ENCODE data around the gene ZSCAN26. TPM values are rescaled to one million over a fixed set of nuclear protein-coding genes. Genes with fewer than 3 reads are reported as not detected.
"Not testable (repeated sequence)": the region's sequence is repeated elsewhere in the genome, so short reads cannot be mapped to it uniquely, and the experiment has no call there.

The ZSCAN26 gene
- total RNA-seq, 4 donors from 2014 or later = 8.3 to 20.7 (median 11.0) TPM

GRCh38 chr6:28315628-28316027 lies 48.7 kb downstream of the ZSCAN26 start:
- 68 to 78% methylated on average over 3 of the region's 3 CpGs for WGBS, 2 donors
- no peak overlapping the region for H3K4me3 ChIP-seq (ENCODE audit: low read depth, poor library complexity, severe bottlenecking)
- intact Hi-C loops (cut with DNase I; ENCODE audit: low total_unique reads) = no loop called here
- DNase-seq (ENCODE audit: low spot score in 2 of 2) = no peak
- TF ChIP-seq, protein P1, sequence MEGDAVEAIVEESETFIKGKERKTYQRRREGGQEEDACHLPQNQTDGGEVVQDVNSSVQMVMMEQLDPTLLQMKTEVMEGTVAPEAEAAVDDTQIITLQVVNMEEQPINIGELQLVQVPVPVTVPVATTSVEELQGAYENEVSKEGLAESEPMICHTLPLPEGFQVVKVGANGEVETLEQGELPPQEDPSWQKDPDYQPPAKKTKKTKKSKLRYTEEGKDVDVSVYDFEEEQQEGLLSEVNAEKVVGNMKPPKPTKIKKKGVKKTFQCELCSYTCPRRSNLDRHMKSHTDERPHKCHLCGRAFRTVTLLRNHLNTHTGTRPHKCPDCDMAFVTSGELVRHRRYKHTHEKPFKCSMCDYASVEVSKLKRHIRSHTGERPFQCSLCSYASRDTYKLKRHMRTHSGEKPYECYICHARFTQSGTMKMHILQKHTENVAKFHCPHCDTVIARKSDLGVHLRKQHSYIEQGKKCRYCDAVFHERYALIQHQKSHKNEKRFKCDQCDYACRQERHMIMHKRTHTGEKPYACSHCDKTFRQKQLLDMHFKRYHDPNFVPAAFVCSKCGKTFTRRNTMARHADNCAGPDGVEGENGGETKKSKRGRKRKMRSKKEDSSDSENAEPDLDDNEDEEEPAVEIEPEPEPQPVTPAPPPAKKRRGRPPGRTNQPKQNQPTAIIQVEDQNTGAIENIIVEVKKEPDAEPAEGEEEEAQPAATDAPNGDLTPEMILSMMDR (IDR thresholded peaks at IDR 0.05) = no peak
- no peak for TF ChIP-seq POLR2A (IDR thresholded peaks at IDR 0.05)

- DNase-seq (ENCODE audit: low spot score in 2 of 2); intact Hi-C loops (cut with DNase I; ENCODE audit: low total_unique reads): not testable (repeated sequence)
- 91 to 93% methylated on average over 8 of the region's 8 CpGs for WGBS, 2 donors
Measured at GRCh38 chr6:28317866-28318265, 50.9 kb downstream of the ZSCAN26 start.

GRCh38 chr6:28322661-28323060 lies 55.7 kb downstream of the ZSCAN26 start:
- 76 to 83% methylated on average over 3 of the region's 3 CpGs for WGBS, 2 donors
- DNase-seq (ENCODE audit: low spot score in 2 of 2) = no peak
- H3K4me3 ChIP-seq (ENCODE audit: low read depth, poor library complexity, severe bottlenecking) = no peak overlapping the region
- TF ChIP-seq POLR2A (IDR thresholded peaks at IDR 0.05) = no peak
- TF ChIP-seq, protein P1 (IDR thresholded peaks at IDR 0.05) = no peak
- intact Hi-C loops (cut with DNase I; ENCODE audit: low total_unique reads) = no loop called here

More at GRCh38 chr6:28317866-28318265, 50.9 kb downstream of the ZSCAN26 start:
- H3K4me3 ChIP-seq (ENCODE audit: low read depth, poor library complexity, severe bottlenecking) = not testable (repeated sequence)

DNA sequence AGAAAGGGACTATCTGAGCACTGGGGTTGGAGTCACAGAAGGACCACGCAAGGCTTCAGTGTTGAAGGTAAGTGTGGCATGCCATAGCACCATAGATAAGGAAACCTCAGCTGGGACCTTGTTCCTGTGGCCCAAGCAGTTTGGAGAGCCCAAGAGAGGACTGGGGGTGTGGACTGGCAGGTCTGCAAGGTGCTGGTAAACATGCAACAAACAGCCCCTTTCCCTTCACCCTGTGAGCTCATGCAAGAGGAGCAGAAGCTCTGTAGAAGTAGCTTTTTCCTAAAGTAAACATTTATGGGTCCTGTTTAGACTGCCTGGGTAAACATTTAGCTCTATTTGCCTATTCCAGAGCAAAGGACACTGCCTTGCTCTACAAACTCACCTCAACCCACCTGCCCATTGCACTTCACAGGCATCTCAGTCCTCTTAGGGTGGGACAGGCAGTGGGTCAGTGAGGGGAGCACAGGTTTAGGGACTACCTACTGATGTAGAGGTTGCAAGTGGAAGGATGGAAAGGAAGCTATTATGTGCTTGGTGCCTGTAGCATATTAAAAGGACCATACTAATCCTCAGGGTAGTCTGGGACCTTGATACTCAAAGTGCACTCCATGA lies 57.0 kb downstream of the ZSCAN26 start:
- WGBS, 2 donors = 100% methylated on average over 1 of the region's 1 CpG
- no peak for DNase-seq (ENCODE audit: low spot score in 2 of 2)
- intact Hi-C loops (cut with DNase I; ENCODE audit: low total_unique reads) = no loop called here
- no peak overlapping the region for H3K4me3 ChIP-seq (ENCODE audit: low read depth, poor library complexity, severe bottlenecking)
- TF ChIP-seq, protein P1 (IDR thresholded peaks at IDR 0.05) = no peak
- no peak for TF ChIP-seq POLR2A (IDR thresholded peaks at IDR 0.05)

DNA sequence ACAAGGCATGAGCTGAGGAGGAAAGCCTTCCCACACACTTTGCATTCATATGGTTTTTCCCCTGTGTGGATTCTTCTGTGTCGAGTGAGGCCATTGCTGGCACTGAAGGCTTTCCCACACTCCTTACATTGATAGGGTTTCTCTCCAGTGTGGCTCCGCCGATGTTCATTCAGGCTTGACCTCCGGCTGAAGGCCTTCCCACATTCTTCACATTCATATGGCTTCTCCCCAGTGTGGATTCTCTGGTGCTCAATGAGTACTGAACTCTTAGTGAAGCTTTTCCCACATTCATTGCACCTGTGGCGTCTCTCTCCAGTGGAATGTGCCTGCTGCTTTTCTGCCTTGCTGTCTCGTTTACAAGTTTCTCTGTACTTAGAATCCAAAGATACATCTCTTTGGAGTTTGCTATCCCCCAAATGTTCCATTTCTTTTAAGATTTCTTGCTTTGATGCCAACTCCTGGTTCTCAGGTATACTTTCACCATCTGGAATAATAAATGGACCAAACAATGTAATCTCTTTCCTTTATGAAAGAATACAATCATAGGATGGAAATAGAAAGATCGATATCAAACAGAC lies 59.5 kb downstream of the ZSCAN26 start:
- TF ChIP-seq, protein P1 (IDR thresholded peaks at IDR 0.05) = no peak
- TF ChIP-seq POLR2A (IDR thresholded peaks at IDR 0.05) = no peak
- intact Hi-C loops (cut with DNase I; ENCODE audit: low total_unique reads) = no loop called here
- no peak overlapping the region for H3K4me3 ChIP-seq (ENCODE audit: low read depth, poor library complexity, severe bottlenecking)
- DNase-seq (ENCODE audit: low spot score in 2 of 2) = no peak
- 95 to 97% methylated on average over 7 of the region's 7 CpGs for WGBS, 2 donors

Other genes with a start within 250 kb of the ZSCAN26 start
- 1 to 10 TPM in 3 of 4 donors, under 1 TPM in 1; 0.72 to 3.1 (median 1.9) TPM for gene ZNF165, start 186.6 kb upstream of the ZSCAN26 start, total RNA-seq
- 1 to 10 TPM; 3.9 to 6.1 (median 5.3) TPM for gene ZSCAN16, start 142.5 kb upstream of the ZSCAN26 start, total RNA-seq
- gene ZKSCAN8, start 125.3 kb upstream of the ZSCAN26 start, total RNA-seq = 10 to 100 TPM; 10.5 to 16.5 (median 11.3) TPM
- gene ZSCAN9, start 41.9 kb upstream of the ZSCAN26 start, total RNA-seq = 1 to 10 TPM; 2.3 to 9.4 (median 4.3) TPM
- 1 to 10 TPM; 4.4 to 6.4 (median 5.9) TPM for gene ZKSCAN4, start 14.9 kb upstream of the ZSCAN26 start, total RNA-seq
- 1 to 10 TPM in 1 of 4 donors, under 1 TPM in 2, not detected in 1; 0.42 to 1.1 (median 0.75) TPM for gene NKAPL, start 7.8 kb upstream of the ZSCAN26 start, total RNA-seq
- gene PGBD1, start 14.4 kb downstream of the ZSCAN26 start, total RNA-seq = 1 to 10 TPM in 2 of 4 donors, under 1 TPM in 2; 0.15 to 1.6 (median 1.1) TPM
- 10 to 100 TPM in 2 of 4 donors, 1 to 10 TPM in 2; 3.6 to 19.4 (median 7.0) TPM for gene ZSCAN31, start 69.0 kb downstream of the ZSCAN26 start, total RNA-seq
- gene ZKSCAN3, start 82.8 kb downstream of the ZSCAN26 start, total RNA-seq = 1 to 10 TPM; 2.9 to 6.7 (median 4.3) TPM
- gene ZSCAN12, start 132.6 kb downstream of the ZSCAN26 start, total RNA-seq = 1 to 10 TPM; 2.7 to 5.5 (median 4.0) TPM
- gene ZSCAN23, start 176.3 kb downstream of the ZSCAN26 start, total RNA-seq = 1 to 10 TPM in 1 of 4 donors, under 1 TPM in 2, not detected in 1; 0.25 to 1.2 (median 0.65) TPM
- gene GPX6, start 248.7 kb downstream of the ZSCAN26 start, total RNA-seq = not detected

All from lower leg skin (tissue), 4 donors.